Gastrocnemius medialis (tissue), 4 donors: ENCODE results near the gene SURF2.

Experiments used
- POLR2A ChIP-seq, 2 donors: fragments of 450-650 bp; IDR thresholded peaks; one replicate each; pipeline ENCODE4 v1.6.1; 2017; ENCODE audit warnings: antibody characterized with exemption in 2 of 2, mild to moderate bottlenecking in 2 of 2, moderate library complexity in 2 of 2
- TF ChIP-seq, protein P1 (sequence below), 5 experiments: fragments of 450-650 bp in 3 of 5; fragments of 200-600 bp in 2 of 5; sonication (generic) in 2 of 5; IDR thresholded peaks in 4 of 5; conservative IDR thresholded peaks in 1 of 5; 1 replicate in 4 of 5; 2 replicates in 1 of 5; pipeline ENCODE4 v1.5.1; 2016 to 2019; ENCODE audit warnings: antibody characterized with exemption in 5 of 5, mild to moderate bottlenecking in 3 of 5, moderate library complexity in 3 of 5

- TF ChIP-seq, protein P1, sequence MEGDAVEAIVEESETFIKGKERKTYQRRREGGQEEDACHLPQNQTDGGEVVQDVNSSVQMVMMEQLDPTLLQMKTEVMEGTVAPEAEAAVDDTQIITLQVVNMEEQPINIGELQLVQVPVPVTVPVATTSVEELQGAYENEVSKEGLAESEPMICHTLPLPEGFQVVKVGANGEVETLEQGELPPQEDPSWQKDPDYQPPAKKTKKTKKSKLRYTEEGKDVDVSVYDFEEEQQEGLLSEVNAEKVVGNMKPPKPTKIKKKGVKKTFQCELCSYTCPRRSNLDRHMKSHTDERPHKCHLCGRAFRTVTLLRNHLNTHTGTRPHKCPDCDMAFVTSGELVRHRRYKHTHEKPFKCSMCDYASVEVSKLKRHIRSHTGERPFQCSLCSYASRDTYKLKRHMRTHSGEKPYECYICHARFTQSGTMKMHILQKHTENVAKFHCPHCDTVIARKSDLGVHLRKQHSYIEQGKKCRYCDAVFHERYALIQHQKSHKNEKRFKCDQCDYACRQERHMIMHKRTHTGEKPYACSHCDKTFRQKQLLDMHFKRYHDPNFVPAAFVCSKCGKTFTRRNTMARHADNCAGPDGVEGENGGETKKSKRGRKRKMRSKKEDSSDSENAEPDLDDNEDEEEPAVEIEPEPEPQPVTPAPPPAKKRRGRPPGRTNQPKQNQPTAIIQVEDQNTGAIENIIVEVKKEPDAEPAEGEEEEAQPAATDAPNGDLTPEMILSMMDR (IDR thresholded peaks at IDR 0.05 in 4 of 5, conservative IDR thresholded peaks at IDR 0.05 in 1 of 5), result no peak
- no peak for TF ChIP-seq POLR2A (IDR thresholded peaks at IDR 0.05)
These were observed 29.1 kb downstream of the SURF2 start for GRCh38 chr9:133385452-133385851.
